Stimulated activated memory B cell treated with anti-CD40 and anti-IgM and Interleukin-4, amounts not matched to agents 10 μg/mL and 1 μg/mL and 100 μg/mL, for 72 hours (primary cell): ENCODE data around the gene ZBTB25.
"Not testable (repeated sequence)": the region's sequence is repeated elsewhere in the genome, so short reads cannot be mapped to it uniquely, and the experiment has no call there.

Experiments used
- ATAC-seq: fragments of 150-1000 bp; cut with Tn5 transposase; 2 replicates; pipeline ENCODE4 v1.10.0; 2021
- H3K27ac Mint-ChIP-seq: one replicate; pipeline ENCODE4 v1.8.0; 2022; ENCODE audit warnings: mild to moderate bottlenecking, mixed read lengths
- H3K27me3 Mint-ChIP-seq: one replicate; pipeline ENCODE4 v1.8.0; 2022; ENCODE audit warnings: mixed read lengths
- H3K36me3 Mint-ChIP-seq: one replicate; pipeline ENCODE4 v1.8.0; 2022; ENCODE audit warnings: mixed read lengths
- H3K4me1 Mint-ChIP-seq: one replicate; pipeline ENCODE4 v1.8.0; 2022; ENCODE audit warnings: mixed read lengths
- H3K4me3 Mint-ChIP-seq: one replicate; pipeline ENCODE4 v1.8.0; 2022; ENCODE audit warnings: mild to moderate bottlenecking, moderate library complexity, mixed read lengths
- H3K9me3 Mint-ChIP-seq: one replicate; pipeline ENCODE4 v1.8.0; 2022; ENCODE audit warnings: mixed read lengths

Gene ZBTB25

GRCh38 chr14:64525354-64525753 is 21.7 kb upstream of the ZBTB25 start:
- peaks cover 6% of the 10 kb centered on the region for H3K4me1 Mint-ChIP-seq
- no peak for ATAC-seq

GRCh38 chr14:64522591-64523355 is 19.1 kb upstream of the ZBTB25 start:
- peaks cover 16% of the 10 kb centered on the region for H3K36me3 Mint-ChIP-seq
- H3K27ac Mint-ChIP-seq, result no peak overlapping the region
- H3K9me3 Mint-ChIP-seq, result no peaks in the 10 kb centered on the region
- no peak overlapping the region for H3K4me3 Mint-ChIP-seq
- no peaks in the 10 kb centered on the region for H3K27me3 Mint-ChIP-seq
- H3K4me1 Mint-ChIP-seq, result peaks cover 6% of the 10 kb centered on the region
- ATAC-seq, result no peak

More at GRCh38 chr14:64525354-64525753, 21.7 kb upstream of the ZBTB25 start:
- Mint-ChIP-seq H3K27ac (no peak overlapping the region), H3K4me3 (no peak overlapping the region), H3K36me3 (peaks cover 22% of the 10 kb centered on the region), H3K27me3 (no peaks in the 10 kb centered on the region), H3K9me3 (no peaks in the 10 kb centered on the region)

DNA sequence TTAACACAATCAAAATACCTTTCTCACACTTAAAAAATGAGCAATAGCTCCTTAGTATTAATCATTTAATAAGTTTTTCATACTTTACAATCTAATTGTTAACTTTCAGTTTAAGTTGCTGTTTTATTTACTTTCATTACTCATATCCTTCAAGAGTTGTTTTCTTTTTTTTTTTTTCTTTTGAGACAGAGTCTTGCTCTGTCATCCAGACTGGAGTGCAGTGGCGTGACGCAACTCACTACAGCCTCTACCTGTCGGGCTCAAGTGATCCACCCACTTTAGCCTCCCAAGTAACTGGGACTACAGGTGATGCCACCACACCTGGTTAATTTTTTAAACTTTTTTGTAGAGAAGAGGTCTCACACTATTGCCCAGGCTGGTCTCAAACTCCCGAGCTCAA is 17.1 kb upstream of the ZBTB25 start:
- ATAC-seq, result no peak
- no peaks in the 10 kb centered on the region for H3K9me3 Mint-ChIP-seq
- peaks cover 6% of the 10 kb centered on the region for H3K36me3 Mint-ChIP-seq
- no peaks in the 10 kb centered on the region for H3K27me3 Mint-ChIP-seq
- no peak overlapping the region for H3K4me3 Mint-ChIP-seq
- H3K27ac Mint-ChIP-seq, result no peak overlapping the region
- H3K4me1 Mint-ChIP-seq, result peaks cover 8% of the 10 kb centered on the region

- Mint-ChIP-seq H3K27ac (no peak overlapping the region), H3K4me3 (no peak overlapping the region), H3K36me3 (peaks cover 9% of the 10 kb centered on the region)
Observed at GRCh38 chr14:64518229-64518628, 14.6 kb upstream of the ZBTB25 start.

DNA sequence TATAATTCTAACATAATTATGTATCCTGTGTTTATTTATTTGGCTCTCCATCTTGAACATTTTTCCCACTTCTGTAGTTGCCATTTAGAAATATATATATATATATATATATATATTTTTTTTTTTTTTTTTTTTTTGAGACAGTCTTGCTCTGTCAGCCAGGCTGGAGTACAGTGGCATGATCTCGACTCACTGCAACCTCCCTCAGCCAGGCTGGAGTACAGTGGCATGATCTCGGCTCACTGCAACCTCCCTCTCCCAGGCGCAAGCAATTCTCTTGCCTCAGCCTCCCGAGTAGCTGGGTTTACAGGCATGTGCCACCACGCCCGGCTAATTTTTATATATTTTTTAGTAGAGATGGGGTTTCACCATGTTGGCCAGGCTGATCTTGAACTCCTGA is 14.0 kb upstream of the ZBTB25 start:
- H3K4me1 Mint-ChIP-seq, result peaks cover 24% of the 10 kb centered on the region

More at GRCh38 chr14:64518229-64518628, 14.6 kb upstream of the ZBTB25 start:
- ATAC-seq, result no peak
- H3K9me3 Mint-ChIP-seq, result no peaks in the 10 kb centered on the region
- H3K27me3 Mint-ChIP-seq, result no peaks in the 10 kb centered on the region
- peaks cover 24% of the 10 kb centered on the region for H3K4me1 Mint-ChIP-seq

DNA sequence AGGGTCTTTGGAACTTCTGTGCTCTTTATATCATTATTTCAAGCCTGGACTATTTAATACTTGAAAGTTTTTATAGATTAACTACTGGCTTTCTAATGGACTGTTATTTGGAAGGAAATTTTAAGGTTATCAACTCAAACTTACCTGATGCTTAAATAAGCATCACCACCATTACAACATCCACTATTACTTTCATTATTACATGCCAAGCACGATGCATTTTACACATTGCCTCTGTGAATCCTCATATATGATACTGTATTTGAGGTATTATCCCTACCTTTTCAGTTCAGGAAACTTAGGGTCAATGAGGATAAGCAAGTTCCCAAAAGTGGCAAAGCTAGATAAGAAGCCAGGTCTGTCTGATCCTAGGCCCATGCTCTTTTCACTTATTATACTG is 13.3 kb upstream of the ZBTB25 start:
- Mint-ChIP-seq H3K27ac (no peak overlapping the region), H3K36me3 (peaks cover 9% of the 10 kb centered on the region)
- no peak for ATAC-seq

More for the DNA sequence above, 14.0 kb upstream of the ZBTB25 start:
- ATAC-seq, H3K4me3 Mint-ChIP-seq, H3K27me3 Mint-ChIP-seq, H3K9me3 Mint-ChIP-seq, H3K36me3 Mint-ChIP-seq, H3K27ac Mint-ChIP-seq: not testable (repeated sequence)

GRCh38 chr14:64515053-64515452 is 11.4 kb upstream of the ZBTB25 start:
- Mint-ChIP-seq H3K27ac (no peak overlapping the region), H3K4me1 (peaks cover 47% of the 10 kb centered on the region)

More for the DNA sequence above, 13.3 kb upstream of the ZBTB25 start:
- no peak overlapping the region for H3K4me3 Mint-ChIP-seq
- no peaks in the 10 kb centered on the region for H3K9me3 Mint-ChIP-seq
- H3K4me1 Mint-ChIP-seq, result peaks cover 29% of the 10 kb centered on the region
- no peaks in the 10 kb centered on the region for H3K27me3 Mint-ChIP-seq

DNA sequence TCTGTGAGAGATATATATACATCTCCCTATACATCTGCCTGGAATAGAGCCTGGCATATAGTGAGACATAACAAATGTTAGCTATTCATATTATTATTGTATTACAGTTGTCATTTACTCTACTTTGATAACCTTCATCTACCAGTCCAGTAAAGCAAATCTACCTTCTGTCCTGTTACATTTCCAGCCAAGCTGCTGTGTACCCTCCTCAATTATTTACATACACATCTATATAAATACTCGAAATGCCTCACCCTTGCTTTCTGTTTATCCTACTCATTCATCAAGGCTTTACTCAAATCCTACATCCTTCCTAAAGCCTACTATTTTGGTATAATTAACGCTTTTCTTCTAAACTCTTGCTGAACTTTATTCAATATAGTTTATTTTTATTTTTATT is 9.6 kb upstream of the ZBTB25 start:
- no peak for ATAC-seq

More at GRCh38 chr14:64515053-64515452, 11.4 kb upstream of the ZBTB25 start:
- Mint-ChIP-seq H3K9me3 (no peaks in the 10 kb centered on the region), H3K4me3 (no peak overlapping the region), H3K36me3 (peaks cover 9% of the 10 kb centered on the region), H3K27me3 (no peaks in the 10 kb centered on the region)
- no peak for ATAC-seq

GRCh38 chr14:64510825-64511671 is 7.4 kb upstream of the ZBTB25 start:
- H3K9me3 Mint-ChIP-seq, result no peaks in the 10 kb centered on the region
- H3K4me3 Mint-ChIP-seq, result peak overlapping the region; percentile 43
- H3K4me1 Mint-ChIP-seq, result peaks cover 73% of the 10 kb centered on the region
- ATAC-seq, result no peak
- H3K36me3 Mint-ChIP-seq, result peaks cover 9% of the 10 kb centered on the region
- peak overlapping the region; percentile 44 for H3K27ac Mint-ChIP-seq
- no peaks in the 10 kb centered on the region for H3K27me3 Mint-ChIP-seq

More for the DNA sequence above, 9.6 kb upstream of the ZBTB25 start:
- Mint-ChIP-seq H3K4me1 (peaks cover 63% of the 10 kb centered on the region), H3K9me3 (no peaks in the 10 kb centered on the region), H3K27ac (no peak overlapping the region), H3K36me3 (peaks cover 9% of the 10 kb centered on the region), H3K27me3 (no peaks in the 10 kb centered on the region), H3K4me3 (no peak overlapping the region)

- Mint-ChIP-seq H3K27ac (peak overlapping the region; percentile 44), H3K27me3 (no peaks in the 10 kb centered on the region), H3K4me3 (peak overlapping the region; percentile 24), H3K36me3 (peaks cover 16% of the 10 kb centered on the region), H3K9me3 (no peaks in the 10 kb centered on the region), H3K4me1 (peaks cover 73% of the 10 kb centered on the region)
- no peak for ATAC-seq
Observed at GRCh38 chr14:64509036-64509435, 5.4 kb upstream of the ZBTB25 start.

- Mint-ChIP-seq H3K9me3 (no peaks in the 10 kb centered on the region), H3K36me3 (peaks cover 9% of the 10 kb centered on the region), H3K27me3 (no peaks in the 10 kb centered on the region), H3K4me1 (peaks cover 66% of the 10 kb centered on the region), H3K4me3 (peak overlapping the region; percentile 38), H3K27ac (peak overlapping the region; percentile 99)
- ATAC-seq, result no peak
Observed at GRCh38 chr14:64508215-64508776, 4.7 kb upstream of the ZBTB25 start.

- H3K9me3 Mint-ChIP-seq, result no peaks in the 10 kb centered on the region
Observed at GRCh38 chr14:64507376-64508156, 3.9 kb upstream of the ZBTB25 start.

DNA sequence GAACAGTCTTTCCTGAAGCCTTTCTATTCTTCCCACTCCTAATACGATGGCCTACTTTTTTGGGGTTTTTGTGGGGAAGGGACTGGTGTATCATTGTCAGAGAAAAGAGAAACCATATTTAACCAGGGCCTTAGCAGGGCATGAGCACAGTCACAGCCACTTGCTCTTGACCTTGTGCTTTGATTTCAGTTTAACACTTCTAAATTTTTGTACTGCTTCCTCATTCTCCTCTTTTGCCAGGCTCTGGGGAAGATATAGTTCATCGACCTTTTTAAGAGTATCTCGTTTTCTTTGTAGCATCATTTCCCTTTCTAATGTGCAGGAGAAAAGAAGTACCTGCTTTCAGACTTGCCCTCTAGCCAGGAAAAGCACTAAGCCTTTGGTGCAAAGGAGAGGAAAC is 3.1 kb upstream of the ZBTB25 start:
- Mint-ChIP-seq H3K9me3 (no peaks in the 10 kb centered on the region), H3K4me1 (peaks cover 69% of the 10 kb centered on the region), H3K27me3 (no peaks in the 10 kb centered on the region), H3K27ac (peak overlapping the region; percentile 99), H3K4me3 (peak overlapping the region; percentile 91), H3K36me3 (peaks cover 8% of the 10 kb centered on the region)
- no peak for ATAC-seq

More at GRCh38 chr14:64507376-64508156, 3.9 kb upstream of the ZBTB25 start:
- Mint-ChIP-seq H3K36me3 (peaks cover 8% of the 10 kb centered on the region), H3K4me3 (peak overlapping the region; percentile 91), H3K27me3 (no peaks in the 10 kb centered on the region), H3K4me1 (peaks cover 67% of the 10 kb centered on the region), H3K27ac (peak overlapping the region; percentile 99)
- ATAC-seq, result no peak

- H3K36me3 Mint-ChIP-seq, result peaks cover 8% of the 10 kb centered on the region
- peak overlapping the region; percentile 91 for H3K4me3 Mint-ChIP-seq
- H3K27ac Mint-ChIP-seq, result peak overlapping the region; percentile 99
- peak; percentile 63 for ATAC-seq
- no peaks in the 10 kb centered on the region for H3K27me3 Mint-ChIP-seq
- peaks cover 68% of the 10 kb centered on the region for H3K4me1 Mint-ChIP-seq
- no peaks in the 10 kb centered on the region for H3K9me3 Mint-ChIP-seq
Observed at GRCh38 chr14:64504897-64505794, 1.5 kb upstream of the ZBTB25 start.
